Natural killer cell (primary cell): Measurements from ENCODE around the gene CLASP1. TPM values are rescaled to one million over a fixed set of nuclear protein-coding genes. Genes with fewer than 3 reads are reported as not detected.

ENCODE experiments used
- ATAC-seq, 3 donors: fragments of 150-1000 bp in 2 of 3; fragments of 200-7000 bp in 1 of 3; cut with Tn5 transposase; 1 replicate in 1 of 3; 2 replicates in 2 of 3; pipeline ENCODE4 v1.10.0; 2021; ENCODE audit warnings: mild to moderate bottlenecking in 2 of 3, moderate library complexity in 2 of 3
- DNase-seq, 2 donors: peaks; one replicate each; pipeline versions ENCODE4 v3.0.0 to v3.0.0-alpha.2; 2013 to 2021; ENCODE audit warnings: mixed read lengths in 1 of 2
- H3K27ac ChIP-seq: one replicate; pipeline ENCODE4 v1.5.1; 2013; ENCODE audit warnings: mild to moderate bottlenecking, low read length
- H3K27me3 ChIP-seq: one replicate; pipeline ENCODE4 v1.6.1; 2013; ENCODE audit warnings: low read length; ENCODE audit not compliant: control insufficient read depth, insufficient read depth
- H3K36me3 ChIP-seq: one replicate; pipeline ENCODE4 v1.6.1; 2013; ENCODE audit warnings: low read length; ENCODE audit not compliant: control insufficient read depth, insufficient read depth
- H3K4me1 ChIP-seq: one replicate; pipeline ENCODE4 v1.6.1; 2013; ENCODE audit warnings: low read length; ENCODE audit not compliant: control insufficient read depth, insufficient read depth
- H3K4me3 ChIP-seq: one replicate; pipeline ENCODE4 v1.5.1; 2013; ENCODE audit warnings: low read length
- H3K9me3 ChIP-seq: one replicate; pipeline ENCODE4 v1.6.1; 2013; ENCODE audit warnings: low read length; ENCODE audit not compliant: control insufficient read depth, insufficient read depth
- H3K27ac Mint-ChIP-seq, 2 donors: one replicate each; pipeline ENCODE4 v1.8.0; 2022; ENCODE audit warnings: mild to moderate bottlenecking in 2 of 2, mixed read lengths in 2 of 2, moderate library complexity in 1 of 2
- H3K27me3 Mint-ChIP-seq, 2 donors: one replicate each; pipeline ENCODE4 v1.8.0; 2022; ENCODE audit warnings: low read depth in 2 of 2, mixed read lengths in 2 of 2
- H3K36me3 Mint-ChIP-seq: one replicate; pipeline ENCODE4 v1.8.0; 2022; ENCODE audit warnings: mixed read lengths
- H3K4me1 Mint-ChIP-seq, 2 donors: one replicate each; pipeline ENCODE4 v1.8.0; 2022; ENCODE audit warnings: mixed read lengths in 2 of 2
- H3K4me3 Mint-ChIP-seq: one replicate; pipeline ENCODE4 v1.8.0; 2022; ENCODE audit warnings: mild to moderate bottlenecking, moderate library complexity, mixed read lengths
- H3K9me3 Mint-ChIP-seq, 2 donors: one replicate each; pipeline ENCODE4 v1.8.0; 2022; ENCODE audit warnings: mixed read lengths in 2 of 2
- WGBS: methylation state at CpG from one replicate; pipeline ENCODE4 v1.1.7; 2013; ENCODE audit warnings: missing lambda C conversion rate; ENCODE audit not compliant: insufficient coverage; 5-methylcytosine and 5-hydroxymethylcytosine counted together
- intact Hi-C: fragments of 100-400 bp; cut with micrococcal nuclease; formaldehyde crosslinking; loops from one replicate; pipeline ENCODE4 v1.14.2; 2022
- total RNA-seq, 4 donors: library from RNA; stranded (reverse); fragments of 120-200 nt in 1 of 4; gene quantifications; one replicate each; pipeline versions ENCODE4 v1.2.3 to v1.2.4, GENCODE V29; 2013 to 2022
- TF ChIP-seq, protein P1 (sequence below): fragments of 200-600 bp; IDR thresholded peaks from one replicate; pipeline ENCODE4 v1.8.0; 2022; ENCODE audit warnings: antibody characterized with exemption

Gene CLASP1
- total RNA-seq, 3 donors from 2014 or later (not counting 1 experiment from before 2014, with no cell fraction given) = 125 to 142 (median 127) TPM

DNA sequence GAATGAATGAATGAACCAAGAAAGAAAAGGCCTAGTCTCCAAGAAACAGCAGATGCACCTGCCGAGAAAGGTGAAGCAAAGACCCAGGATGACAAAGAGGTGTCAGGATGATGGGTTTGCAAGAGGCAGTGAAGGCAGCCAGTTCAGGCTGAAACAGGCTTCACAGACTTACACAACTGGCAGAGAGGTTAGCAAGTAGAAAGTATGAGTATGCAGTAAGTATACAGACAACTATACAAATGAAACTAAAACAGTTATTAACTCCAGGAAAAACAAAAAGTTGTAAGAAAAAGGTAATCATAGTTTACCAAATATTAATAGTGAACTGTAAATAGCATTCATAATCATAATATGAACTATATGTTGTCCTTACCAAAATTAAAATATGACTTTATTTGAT is 138.4 kb downstream of the CLASP1 start:
- peaks cover 26% of the 10 kb centered on the region for H3K36me3 Mint-ChIP-seq
- DNase-seq (no peak), ATAC-seq (no peak)
- no peaks in the 10 kb centered on the region for H3K9me3 Mint-ChIP-seq
- peak overlapping the region in 1 of 2 donors; percentile 54 for H3K27ac Mint-ChIP-seq
- intact Hi-C loops = no loop called here
- Histone ChIP-seq H3K27ac (no peak overlapping the region), H3K4me1 (peaks cover 11% of the 10 kb centered on the region), H3K36me3 (peaks cover 19% of the 10 kb centered on the region), H3K9me3 (no peaks in the 10 kb centered on the region), H3K27me3 (no peaks in the 10 kb centered on the region), H3K4me3 (no peak overlapping the region)
- H3K4me1 Mint-ChIP-seq = peaks cover 30 to 36% of the 10 kb centered on the region in 2 donors
- H3K4me3 Mint-ChIP-seq = no peak overlapping the region
- 100% methylated on average over 1 of the region's 1 CpG for WGBS
- TF ChIP-seq, protein P1, sequence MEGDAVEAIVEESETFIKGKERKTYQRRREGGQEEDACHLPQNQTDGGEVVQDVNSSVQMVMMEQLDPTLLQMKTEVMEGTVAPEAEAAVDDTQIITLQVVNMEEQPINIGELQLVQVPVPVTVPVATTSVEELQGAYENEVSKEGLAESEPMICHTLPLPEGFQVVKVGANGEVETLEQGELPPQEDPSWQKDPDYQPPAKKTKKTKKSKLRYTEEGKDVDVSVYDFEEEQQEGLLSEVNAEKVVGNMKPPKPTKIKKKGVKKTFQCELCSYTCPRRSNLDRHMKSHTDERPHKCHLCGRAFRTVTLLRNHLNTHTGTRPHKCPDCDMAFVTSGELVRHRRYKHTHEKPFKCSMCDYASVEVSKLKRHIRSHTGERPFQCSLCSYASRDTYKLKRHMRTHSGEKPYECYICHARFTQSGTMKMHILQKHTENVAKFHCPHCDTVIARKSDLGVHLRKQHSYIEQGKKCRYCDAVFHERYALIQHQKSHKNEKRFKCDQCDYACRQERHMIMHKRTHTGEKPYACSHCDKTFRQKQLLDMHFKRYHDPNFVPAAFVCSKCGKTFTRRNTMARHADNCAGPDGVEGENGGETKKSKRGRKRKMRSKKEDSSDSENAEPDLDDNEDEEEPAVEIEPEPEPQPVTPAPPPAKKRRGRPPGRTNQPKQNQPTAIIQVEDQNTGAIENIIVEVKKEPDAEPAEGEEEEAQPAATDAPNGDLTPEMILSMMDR = no peak
- no peaks in the 10 kb centered on the region for H3K27me3 Mint-ChIP-seq

DNA sequence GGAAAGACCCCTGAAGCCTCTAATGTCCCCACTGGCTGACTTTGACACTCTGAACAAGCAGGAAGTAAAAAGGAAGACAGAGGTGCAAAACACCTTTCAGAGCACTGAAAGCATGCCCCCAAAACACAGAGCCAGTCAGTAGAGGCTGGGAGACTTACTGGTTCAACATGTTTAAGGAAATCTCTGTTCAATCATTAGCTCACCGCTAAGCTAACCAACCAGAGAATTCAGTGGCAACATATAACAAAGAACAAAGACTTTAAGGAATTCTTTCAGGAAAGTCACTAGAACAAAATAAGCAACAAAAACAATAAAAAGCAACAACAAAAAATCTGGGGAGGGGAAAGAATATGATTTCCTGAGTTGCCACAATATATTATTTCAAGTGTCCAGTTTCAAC is 142.6 kb downstream of the CLASP1 start:
- intact Hi-C loops = no loop called here
- Mint-ChIP-seq H3K27me3 (no peaks in the 10 kb centered on the region), H3K27ac (peak overlapping the region; percentile 22 to 73), H3K4me3 (no peak overlapping the region), H3K36me3 (peaks cover 32% of the 10 kb centered on the region), H3K9me3 (no peaks in the 10 kb centered on the region), H3K4me1 (peaks cover 55 to 57% of the 10 kb centered on the region in 2 donors)
- WGBS = 100% methylated on average over 1 of the region's 1 CpG
- Histone ChIP-seq H3K4me1 (peaks cover 19% of the 10 kb centered on the region), H3K27ac (no peak overlapping the region), H3K27me3 (no peaks in the 10 kb centered on the region), H3K9me3 (no peaks in the 10 kb centered on the region), H3K36me3 (peaks cover 18% of the 10 kb centered on the region), H3K4me3 (no peak overlapping the region)
- ATAC-seq (no peak), DNase-seq (no peak)
- TF ChIP-seq, protein P1 = no peak

DNA sequence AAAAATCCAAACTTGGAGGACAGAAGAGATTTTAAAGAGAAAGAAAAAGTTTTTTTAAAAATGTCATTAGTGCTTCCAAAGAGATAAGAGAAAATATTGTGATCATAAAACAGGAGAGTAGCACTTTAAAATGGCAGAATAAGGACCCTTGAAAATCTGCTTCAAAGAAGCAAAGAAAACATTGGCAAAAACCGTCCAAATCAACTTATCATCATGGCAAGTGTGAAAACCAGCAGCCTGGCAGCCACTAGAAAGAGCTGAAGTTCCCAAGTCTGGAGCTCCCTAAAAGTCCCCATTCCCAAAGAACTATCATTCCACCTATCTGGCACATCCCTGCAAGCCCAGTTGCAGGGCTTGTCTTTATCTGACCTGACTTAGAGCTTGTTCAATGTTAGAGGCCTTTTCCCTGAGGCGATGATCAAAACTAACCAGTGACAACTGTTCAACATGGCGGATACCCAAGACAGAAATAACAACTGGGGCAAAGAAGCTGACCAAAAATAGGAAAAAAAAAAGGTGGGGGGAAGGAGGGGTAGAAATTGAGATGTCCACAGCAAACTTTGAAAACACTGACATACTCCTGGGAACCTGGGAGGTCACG is 143.2 kb downstream of the CLASP1 start:
- TF ChIP-seq, protein P1 = no peak
- Histone ChIP-seq H3K36me3 (peaks cover 18% of the 10 kb centered on the region), H3K4me1 (peaks cover 22% of the 10 kb centered on the region), H3K4me3 (no peak overlapping the region), H3K9me3 (no peaks in the 10 kb centered on the region), H3K27ac (no peak overlapping the region), H3K27me3 (no peaks in the 10 kb centered on the region)
- H3K27ac Mint-ChIP-seq = peak overlapping the region; percentile 66 to 73
- H3K36me3 Mint-ChIP-seq = peaks cover 34% of the 10 kb centered on the region
- DNase-seq (no peak), ATAC-seq (no peak)
- WGBS = 86% methylated on average over 4 of the region's 4 CpGs
- intact Hi-C loops = no loop called here
- H3K27me3 Mint-ChIP-seq = no peaks in the 10 kb centered on the region
- H3K4me3 Mint-ChIP-seq = no peak overlapping the region
- H3K4me1 Mint-ChIP-seq = peaks cover 60 to 62% of the 10 kb centered on the region in 2 donors
- no peaks in the 10 kb centered on the region for H3K9me3 Mint-ChIP-seq

DNA sequence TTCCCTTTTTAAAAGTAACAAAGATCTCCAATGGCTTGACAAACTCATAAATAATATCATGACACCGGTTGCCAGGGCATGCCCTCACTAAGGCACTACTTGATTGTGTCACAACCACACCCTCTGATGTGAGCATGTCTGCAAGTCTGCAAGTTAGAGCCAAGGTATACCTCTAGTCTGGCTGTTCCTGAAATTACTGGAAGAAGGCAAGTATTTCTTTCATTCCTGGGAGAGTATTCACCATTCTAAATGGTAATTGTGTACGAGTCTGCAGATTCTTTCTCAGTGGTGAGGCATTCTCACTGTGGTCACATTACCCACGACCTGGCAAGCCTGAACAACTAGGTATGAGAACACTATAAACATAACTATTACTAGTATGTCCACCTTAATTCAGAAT is 144.3 kb downstream of the CLASP1 start:
- WGBS = 63% methylated on average over 3 of the region's 3 CpGs
- peaks cover 19% of the 10 kb centered on the region for H3K36me3 ChIP-seq
- peaks cover 0 to under 1% of the 10 kb centered on the region in 2 donors for H3K9me3 Mint-ChIP-seq
- peak in 2 of 3 donors; percentile 58 to 69 for ATAC-seq
- H3K27ac ChIP-seq = no peak overlapping the region
- peaks cover 67 to 69% of the 10 kb centered on the region in 2 donors for H3K4me1 Mint-ChIP-seq
- no peaks in the 10 kb centered on the region for H3K27me3 Mint-ChIP-seq
- TF ChIP-seq, protein P1 = no peak
- no peak overlapping the region for H3K4me3 ChIP-seq
- peaks cover 24% of the 10 kb centered on the region for H3K4me1 ChIP-seq
- H3K36me3 Mint-ChIP-seq = peaks cover 27% of the 10 kb centered on the region
- DNase-seq = no peak
- peak overlapping the region; percentile 66 to 73 for H3K27ac Mint-ChIP-seq
- peak overlapping the region; percentile 56 for H3K4me3 Mint-ChIP-seq
- H3K27me3 ChIP-seq = no peaks in the 10 kb centered on the region
- intact Hi-C loops = no loop called here
- no peaks in the 10 kb centered on the region for H3K9me3 ChIP-seq
